DMS53 (cell line): Measurements from ENCODE around the gene TFG.

ENCODE experiments used
- DNase-seq: peaks from one replicate; lab custom pipeline; 2025; lab: John Stamatoyannopoulos, UW

TFG gene

DNA sequence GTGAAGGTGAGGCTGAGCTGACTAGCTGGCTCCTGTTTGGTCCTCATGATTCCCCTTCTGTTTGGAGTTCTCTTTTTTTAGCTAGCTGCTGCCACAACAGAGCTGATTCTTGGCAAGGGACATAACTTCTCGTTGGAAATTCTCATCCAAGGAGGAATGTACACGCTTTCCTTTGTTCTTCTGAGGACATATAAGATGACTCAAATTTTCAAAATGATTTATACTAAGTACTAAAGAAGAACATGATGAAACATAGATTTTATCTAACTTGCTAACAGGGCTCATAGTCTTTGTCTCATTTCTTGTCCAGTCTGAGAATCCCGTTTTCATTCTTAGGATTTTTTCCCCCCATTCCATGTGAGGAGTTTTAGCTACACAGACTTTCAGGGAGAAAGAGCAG, 2.9 kb upstream of the TFG start:
- DNase-seq, result no peak

DNA sequence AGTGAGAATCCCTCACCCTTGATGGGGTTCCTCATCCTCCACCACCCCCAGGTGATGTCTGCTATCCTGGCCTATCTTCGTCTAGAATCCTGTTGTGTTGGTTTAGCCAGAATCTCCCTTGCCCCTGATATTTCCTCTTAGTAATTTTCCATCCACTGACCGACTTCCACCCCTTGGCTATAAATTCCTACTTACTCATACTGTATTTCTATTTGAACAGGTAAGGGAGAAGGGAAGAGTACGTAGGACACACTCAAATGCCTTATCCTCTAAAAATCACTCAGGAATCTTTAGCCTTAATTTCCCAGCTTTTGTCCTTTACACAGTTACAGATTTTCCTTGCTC, 678 bp upstream of the TFG start:
- no peak for DNase-seq

DNA sequence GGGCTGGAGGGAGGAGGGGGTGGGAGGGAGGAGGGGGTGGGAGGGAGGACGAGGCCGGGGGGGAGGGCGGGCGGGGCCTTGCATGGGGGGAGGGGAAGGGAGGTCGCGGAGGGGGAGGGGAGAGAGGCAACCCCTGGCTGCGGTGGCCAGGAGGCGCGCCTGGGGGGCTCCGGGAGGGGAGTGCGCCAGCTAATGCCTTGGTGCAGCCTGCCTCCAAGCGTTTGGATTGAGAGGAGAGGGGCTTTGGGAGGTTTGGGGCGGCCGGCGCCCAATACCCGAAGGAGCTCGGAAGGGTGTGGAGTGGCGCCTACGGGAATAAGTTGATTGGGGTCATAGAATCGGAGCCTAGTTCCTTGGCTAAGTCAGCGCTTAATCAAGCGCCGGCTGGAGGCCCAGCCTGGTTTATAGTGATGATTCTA, 557 bp downstream of the TFG start:
- DNase-seq, result peak; percentile 47

DNA sequence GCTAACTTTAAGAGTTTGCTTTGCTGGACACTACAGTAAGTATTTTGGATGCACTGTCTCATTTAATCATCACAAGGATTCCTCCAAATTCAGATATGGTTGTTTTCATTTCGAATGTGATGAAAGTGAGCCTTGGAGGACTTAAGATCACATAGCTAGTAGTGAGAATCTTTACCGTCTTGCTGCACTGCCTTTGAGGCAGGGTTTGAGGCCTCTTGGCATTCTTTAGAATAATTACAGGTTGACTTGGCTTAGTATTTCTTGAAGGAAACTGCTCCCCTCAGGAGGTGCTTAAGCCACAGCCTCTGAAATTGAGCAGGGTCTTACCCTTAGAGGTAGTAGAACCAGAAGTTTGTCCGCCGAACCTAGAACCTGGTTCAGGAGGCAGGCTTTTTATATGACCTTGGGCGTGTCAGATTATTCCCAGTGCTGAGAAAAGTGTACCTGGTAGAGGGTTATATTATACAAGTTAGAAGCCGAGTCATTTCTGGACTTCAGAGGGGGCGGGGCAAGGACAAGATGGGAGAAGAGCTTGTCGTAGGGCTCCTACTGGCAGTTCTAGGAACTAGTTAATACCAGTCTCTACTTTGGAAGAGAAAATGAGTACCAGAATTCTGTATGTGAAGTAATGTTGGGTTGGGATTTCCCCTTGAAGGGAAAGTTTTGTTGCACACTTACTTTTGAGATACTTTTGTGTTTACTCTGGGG, 1.1 kb downstream of the TFG start:
- DNase-seq, result peak; percentile 27

DNA sequence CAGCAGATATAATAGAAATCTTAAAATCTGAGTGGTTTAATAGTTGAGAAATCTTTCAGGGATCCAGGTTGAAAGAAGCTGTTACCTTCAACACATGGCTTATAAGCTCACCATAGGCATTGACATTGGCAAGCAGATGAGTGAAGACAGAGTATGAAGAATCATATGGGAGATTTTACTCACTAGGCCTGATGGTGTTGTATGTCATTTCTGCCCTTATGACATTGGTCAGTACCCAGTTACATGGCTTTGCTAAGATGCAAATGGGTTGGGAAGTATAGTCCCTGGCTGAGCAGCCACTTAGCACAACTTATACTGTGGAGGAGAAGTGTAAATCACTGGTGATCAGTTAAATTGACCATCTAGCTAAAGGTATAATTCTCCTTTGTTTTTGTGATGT, 5.9 kb downstream of the TFG start:
- no peak for DNase-seq

DNA sequence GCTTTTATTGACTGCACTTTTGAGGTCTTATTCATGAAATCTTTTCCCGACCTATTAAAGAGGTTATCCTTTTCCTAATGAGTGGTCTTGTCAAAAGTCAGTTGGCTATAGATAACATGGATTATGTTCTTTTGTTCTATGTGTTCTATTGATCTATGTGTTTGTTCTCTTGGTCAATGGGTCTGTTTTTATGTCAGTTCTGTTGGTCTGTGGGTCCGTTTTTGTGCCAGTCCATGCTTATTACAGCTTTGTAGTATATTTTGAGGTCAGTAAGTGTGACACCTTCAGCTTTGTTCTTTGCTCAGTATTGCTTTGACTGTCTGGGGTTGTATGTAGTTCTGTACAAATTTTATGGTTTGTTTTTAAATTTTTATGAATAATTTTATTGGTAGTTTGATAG, 7.8 kb downstream of the TFG start:
- DNase-seq, result no peak

DNA sequence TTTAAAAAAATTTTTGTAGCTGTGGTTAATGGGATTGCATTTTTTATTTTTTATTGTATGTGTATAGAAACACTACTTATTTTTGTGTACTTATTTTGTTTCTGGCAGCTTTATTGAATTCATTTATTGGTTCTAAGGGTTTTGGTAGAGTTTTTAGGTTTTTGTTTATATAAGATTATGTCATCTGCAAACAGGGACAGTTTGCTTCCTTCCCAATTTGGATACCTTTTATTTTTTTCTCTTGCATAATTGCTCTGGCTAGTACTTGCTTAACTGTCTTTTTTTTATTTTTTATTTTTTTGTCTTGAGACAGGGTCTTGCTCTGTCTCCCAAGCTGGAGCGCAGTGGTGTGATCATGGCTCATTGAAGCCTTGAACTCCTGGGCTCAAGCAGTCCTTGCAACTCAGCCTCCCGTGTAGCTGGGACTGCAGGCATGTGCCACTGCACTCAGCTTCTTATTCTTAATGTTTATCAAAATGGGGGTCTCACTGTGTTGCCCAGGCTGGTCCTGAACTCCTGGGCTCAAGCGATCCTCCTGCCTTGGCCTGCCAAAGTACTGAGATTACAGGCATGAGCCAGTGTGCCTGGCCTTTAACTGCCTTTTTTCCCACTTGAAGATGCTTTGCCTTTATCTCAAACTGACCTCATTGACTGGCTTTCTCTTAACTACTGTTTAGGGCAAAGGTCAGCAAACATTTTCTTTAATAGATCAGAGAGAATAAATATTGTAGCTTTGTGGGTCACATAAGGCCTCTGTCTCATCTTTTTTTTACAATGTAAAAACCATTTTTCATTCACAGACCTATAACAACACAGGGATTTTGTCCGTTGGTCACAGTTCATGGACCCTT, 8.6 kb downstream of the TFG start:
- DNase-seq, result no peak

DNA sequence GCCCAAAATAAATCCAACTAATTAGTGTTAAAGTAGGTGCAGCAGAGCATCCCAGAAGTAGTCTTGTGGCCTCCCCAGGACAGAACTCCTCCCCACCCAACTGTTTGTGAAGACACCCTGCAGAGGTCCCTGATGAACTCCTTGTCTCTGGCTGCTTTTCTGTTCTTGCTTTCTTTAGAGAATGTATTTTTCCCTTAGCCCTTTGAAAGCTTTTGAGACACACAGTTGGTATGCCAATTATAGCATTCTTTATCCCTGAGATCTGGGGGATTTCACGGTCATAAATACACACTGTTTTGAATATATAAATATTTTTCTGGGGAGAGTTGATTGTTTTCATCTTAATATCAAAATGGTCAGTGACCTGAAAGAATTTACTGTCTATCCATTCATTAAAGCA, 9.8 kb downstream of the TFG start:
- no peak for DNase-seq

DNA sequence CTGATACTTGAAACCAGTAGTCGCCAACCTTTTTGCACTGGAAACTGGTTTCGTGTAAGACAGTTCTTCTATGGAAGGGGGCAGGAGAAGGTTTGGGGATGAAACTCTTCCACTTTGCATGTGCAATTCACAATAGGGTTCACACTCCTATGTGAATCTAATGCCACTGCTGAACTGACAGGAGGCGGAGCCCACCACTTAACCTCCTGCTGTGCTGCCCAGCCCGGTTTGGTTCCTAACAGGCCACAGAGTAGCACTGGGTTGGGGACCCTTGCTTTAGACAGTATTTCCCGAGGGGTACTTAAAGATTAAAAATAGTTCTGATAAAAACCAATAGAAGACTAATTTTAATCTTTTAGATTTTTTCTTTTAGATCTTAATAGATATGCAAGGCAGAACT, 11.1 kb downstream of the TFG start:
- no peak for DNase-seq

DNA sequence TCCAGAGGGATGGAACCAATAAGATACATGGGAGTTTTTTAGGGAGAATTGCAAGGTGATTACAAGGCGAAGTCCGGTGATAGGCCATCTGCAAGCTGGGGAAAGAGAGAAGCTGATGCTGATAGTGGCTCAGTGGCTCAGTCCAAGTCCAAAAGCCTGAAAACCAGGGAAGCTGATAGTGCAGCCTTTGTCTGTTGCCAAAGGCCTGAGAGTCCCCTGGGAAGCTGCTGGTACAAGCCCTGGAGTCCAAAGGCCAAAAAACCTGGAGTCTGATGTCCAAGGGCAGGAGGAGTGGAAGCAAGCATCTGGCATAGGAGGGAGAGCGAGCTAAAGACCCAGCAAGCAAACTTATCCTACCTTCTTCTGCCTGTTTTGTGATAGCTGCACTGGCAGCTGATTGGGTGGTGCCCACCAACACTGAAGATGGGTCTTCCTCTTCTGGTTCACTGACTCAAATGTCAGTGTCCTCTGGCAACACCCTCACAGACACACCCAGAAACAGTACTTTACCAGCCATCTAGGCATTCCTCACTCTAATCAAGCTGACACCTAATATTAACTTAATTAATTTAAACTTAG, 16.7 kb downstream of the TFG start:
- DNase-seq, result no peak

DNA sequence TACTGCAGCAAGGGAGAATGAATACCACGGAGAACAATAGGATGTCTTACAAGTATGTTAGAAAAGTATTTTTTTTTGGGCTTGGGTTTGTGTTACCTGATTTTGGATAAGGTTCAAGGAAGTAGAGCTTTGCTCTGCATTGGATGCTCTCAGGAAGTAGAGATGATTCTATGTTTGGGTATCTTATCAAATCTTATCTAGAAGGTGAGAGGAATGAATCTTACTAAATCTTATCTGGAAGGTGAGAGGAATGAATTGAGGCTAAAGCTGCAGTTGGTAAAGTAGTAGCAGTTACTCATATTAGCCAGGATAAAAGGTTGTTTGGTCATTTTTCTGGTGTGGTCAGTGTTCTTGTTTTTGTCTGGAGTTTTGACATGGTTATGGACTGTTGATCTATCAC, 17.4 kb downstream of the TFG start:
- no peak for DNase-seq

DNA sequence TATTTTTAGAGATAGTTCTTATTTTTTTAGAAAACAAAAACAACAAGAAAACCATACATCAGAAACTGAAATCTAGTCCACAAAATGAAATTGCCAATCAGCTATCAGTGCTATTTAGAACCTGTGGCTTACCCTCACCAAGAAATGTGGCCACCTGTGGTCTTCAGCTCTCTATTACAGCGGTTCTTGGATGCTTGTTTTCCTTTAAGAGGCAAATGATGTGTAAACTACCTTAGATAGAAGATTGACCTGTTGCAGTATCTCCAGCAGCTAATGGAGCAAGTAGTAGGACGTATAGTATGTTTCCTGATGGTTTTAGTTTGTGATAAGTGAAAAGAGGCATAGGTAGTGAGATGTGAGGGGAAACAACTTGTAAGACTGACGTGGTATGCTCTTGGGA, 21.2 kb downstream of the TFG start:
- DNase-seq, result no peak

DNA sequence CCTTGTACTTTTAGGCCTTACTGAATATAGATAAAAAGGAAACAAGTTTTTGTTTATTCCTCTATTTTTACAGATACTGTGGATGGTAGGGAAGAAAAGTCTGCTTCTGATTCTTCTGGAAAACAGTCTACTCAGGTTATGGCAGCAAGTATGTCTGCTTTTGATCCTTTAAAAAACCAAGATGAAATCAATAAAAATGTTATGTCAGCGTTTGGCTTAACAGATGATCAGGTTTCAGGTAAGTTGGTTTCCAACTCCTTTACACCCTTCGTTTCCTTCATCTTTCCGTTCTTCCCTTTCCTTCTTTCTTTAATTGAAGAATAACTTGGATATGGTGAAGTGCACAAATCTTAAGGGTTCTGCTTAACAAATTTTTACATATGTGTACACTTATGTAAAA, 23.1 kb downstream of the TFG start:
- DNase-seq, result no peak

DNA sequence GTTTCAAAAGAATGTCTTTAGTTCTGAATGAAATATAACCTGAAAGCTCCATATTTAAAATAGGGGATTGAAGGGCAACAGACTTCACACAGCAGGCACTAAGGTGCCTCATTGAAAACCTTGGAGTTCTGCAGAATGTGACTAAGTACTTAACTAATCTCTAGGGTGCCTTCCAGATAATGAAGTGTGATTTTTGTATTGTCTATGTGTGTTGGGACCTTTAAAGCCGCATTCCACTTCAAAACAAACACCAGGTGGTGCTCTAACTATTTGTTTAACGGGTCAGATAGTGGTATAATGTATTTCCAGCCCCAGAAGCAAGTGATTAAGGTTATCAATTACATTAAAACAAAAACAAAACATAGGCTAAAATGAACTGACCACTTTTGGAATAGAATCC, 28.0 kb downstream of the TFG start:
- peak; percentile 35 for DNase-seq

DNA sequence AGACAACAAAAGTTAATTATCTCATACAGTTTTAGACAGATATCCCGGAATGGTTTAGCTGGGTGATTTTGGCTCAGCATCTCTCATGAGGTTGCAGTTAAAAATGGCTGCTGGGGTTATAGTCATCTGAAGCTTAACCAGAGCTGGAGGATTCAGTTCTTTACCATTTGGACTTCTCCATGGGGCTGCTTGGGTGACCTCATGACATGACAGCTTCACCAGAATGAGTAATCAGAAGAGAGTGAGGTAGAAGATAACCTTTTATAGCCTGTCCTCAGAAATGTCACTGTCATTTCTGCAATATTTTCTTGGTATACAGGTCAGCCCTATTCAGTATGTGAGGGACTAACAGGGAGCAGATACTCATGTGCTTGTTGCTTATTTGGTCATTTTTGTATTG, 30.9 kb downstream of the TFG start:
- DNase-seq, result no peak

DNA sequence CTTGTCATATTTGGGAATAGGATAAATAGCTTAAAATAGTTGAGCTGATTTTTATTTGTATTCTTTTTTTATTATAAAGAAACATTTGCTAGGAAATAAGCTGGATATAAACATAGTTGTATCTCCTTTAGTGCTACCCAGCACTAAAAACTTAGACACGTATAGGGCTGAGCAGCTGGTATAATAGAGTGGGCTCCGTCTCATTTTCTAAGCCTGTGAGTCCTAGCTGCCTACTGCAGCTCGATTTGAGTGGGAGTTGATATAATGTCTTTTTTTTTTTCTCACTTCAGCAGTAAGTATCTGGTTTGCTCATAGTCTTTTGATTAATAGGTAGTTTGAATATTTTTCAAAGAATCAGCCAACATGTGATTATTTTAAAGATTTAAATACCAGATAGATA, 34.2 kb downstream of the TFG start:
- DNase-seq, result no peak

DNA sequence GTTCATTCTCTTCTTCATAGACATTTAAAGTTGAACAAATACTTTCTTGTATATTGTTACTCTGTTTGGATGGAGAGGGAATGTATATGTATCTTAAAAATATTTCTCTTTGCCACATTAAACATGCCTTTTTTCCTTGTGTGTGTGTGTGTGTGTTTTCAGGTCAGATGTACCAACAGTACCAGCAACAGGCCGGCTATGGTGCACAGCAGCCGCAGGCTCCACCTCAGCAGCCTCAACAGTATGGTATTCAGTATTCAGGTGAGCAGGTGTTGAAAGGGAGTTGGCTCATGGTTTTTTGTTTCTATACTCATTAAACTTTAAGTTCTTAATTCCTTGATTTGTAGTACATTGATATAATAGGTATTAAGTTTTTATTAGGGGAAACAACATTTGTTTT, 35.4 kb downstream of the TFG start:
- no peak for DNase-seq

DNA sequence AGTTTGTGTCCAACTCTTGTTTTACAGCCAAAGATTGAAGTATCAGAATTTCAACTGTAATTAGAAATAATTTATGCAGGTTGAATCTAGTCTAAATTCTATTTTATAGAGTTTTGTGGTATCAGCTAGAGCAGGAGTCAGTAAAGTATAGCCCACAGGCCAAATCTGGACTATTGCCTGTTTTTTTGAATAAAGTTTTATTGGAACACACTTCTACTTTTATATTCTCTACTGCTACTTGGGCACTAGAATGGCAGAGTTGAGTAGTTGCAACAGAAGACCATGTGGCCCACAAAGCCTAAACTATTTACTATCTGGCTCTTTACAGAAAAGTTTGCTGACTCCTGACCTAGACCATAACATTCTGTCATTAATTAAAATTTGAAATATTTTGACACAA, 36.3 kb downstream of the TFG start:
- DNase-seq, result no peak

DNA sequence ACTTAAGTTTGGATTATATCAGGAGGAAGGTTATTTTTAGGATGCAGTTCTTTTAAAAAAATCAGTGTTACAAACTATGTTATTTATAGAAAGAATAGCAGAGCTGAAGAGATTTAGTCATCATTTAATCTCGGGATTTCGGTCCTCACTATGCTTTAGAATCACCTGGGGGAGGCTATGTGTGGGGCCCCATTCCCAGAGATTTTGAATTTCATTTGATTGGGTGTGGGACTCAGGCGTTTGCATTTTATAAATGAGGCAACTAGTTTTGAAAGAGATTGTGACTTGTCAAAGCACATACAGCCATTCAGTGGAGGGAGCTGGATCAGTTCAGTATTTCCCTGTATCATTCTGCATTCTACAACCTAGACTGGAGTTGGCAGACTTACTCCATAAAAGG, 36.8 kb downstream of the TFG start:
- DNase-seq, result no peak

DNA sequence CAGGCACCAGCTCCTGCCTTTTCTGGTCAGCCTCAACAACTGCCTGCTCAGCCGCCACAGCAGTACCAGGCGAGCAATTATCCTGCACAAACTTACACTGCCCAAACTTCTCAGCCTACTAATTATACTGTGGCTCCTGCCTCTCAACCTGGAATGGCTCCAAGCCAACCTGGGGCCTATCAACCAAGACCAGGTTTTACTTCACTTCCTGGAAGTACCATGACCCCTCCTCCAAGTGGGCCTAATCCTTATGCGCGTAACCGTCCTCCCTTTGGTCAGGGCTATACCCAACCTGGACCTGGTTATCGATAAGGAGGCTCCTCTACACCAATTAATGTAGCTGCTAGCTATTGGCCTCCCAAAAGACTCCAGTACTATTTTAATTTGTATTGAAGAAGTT, 38.9 kb downstream of the TFG start:
- no peak for DNase-seq

DNA sequence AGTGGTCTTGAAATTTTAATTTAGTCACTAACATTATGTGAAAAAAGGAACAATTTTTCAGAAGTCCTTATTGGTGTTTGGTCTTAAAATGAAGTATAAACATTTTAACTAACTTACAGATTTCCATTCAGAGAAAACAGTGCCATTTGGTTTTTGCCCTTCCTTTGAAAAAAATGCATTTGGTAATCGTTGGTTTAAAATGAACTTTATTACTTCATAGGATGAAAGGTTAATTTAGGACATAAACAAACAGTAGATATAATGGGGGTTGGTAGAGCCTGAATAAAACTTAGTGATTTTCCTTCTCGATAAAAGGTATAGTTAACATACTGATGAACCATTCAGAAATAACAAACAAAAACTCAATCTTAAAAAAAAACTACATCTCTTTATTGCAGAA, 39.7 kb downstream of the TFG start:
- DNase-seq, result no peak

DNA sequence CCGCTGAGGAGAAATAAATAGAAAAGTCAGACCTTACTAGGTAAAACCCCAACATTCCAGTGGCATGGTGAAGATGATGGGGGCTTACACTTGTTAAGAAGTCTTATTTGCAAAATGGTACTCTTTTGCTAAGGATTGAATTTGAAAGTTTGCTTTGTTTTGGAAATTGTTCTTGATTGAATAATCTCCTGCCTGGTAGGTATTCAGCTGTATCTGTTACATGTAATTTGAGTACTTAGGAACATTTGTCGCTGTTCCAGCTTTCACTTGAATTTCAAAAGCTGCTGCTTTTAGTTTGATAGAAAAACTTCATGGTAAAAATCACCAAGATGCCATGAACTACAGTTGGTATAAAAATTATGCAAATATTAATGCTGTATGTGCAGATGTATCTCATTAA, 44.6 kb downstream of the TFG start:
- no peak for DNase-seq

DNA sequence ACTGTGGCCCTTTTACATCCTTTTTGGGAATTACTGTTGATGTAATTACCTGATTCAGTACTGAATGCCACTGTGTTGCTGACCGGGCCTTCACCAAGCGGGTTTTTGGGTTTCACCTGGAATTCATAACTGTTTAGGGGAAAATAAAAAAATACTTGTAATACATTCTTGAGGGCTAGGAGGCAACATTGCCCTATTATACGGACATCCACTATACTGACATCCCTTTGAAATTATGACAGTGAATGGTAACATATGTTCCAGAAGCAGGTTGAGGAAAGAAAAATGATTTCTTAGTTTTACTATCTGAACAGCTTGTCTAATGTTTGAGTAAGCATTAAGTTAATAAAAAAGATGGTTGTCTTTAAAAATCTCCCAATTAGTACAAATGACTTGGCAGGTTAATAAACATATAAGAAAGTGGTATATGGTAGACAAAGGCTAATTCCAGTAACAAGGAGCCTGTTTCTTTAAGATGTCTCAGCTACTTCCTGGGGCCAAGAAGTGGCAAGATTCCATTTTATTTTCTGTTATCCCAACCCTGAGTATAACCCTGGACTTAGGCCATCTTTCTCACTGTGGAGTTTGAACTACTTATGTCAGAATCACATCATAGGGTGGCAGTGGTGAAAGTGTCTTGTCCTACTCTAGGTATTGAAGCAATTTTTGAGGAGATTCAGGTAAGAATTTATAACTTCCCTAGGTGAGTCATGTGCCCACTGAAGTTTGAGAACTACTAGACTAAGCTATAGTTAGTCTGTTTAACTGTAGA, 45.5 kb downstream of the TFG start:
- DNase-seq, result peak; percentile 10
